ENCODE results near the gene CCL3.
"Not testable (repeated sequence)": the region's sequence is repeated elsewhere in the genome, so short reads cannot be mapped to it uniquely, and the experiment has no call there.

Gene CCL3

DNA sequence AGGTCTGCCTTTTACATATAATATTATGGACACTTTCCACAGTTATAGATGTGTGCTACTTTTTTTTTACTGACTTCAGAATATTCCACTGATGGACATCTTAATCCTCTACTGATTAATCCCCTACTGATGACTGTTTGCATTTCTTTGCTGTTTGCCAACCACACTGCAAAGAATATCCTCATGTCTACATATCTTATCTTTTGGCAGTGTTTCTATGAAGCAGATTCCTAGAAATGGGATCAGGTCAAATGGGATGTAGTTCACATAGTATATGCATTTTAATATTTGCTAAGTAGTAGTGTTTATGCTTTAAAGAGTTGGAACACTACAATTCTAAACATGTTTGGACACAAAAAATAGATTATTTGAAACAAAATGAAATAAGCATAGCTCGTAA is 3.2 kb downstream of the CCL3 start:
- no peak for DNase-seq (ENCODE audit: low read depth, low spot score)

GRCh38 chr17:36085765-36086164 is 4.2 kb downstream of the CCL3 start:
- DNase-seq (ENCODE audit: low read depth, low spot score), result no peak

- DNase-seq (ENCODE audit: low read depth, low spot score), result not testable (repeated sequence)
These were observed 6.3 kb downstream of the CCL3 start for GRCh38 chr17:36083691-36084090.

DNA sequence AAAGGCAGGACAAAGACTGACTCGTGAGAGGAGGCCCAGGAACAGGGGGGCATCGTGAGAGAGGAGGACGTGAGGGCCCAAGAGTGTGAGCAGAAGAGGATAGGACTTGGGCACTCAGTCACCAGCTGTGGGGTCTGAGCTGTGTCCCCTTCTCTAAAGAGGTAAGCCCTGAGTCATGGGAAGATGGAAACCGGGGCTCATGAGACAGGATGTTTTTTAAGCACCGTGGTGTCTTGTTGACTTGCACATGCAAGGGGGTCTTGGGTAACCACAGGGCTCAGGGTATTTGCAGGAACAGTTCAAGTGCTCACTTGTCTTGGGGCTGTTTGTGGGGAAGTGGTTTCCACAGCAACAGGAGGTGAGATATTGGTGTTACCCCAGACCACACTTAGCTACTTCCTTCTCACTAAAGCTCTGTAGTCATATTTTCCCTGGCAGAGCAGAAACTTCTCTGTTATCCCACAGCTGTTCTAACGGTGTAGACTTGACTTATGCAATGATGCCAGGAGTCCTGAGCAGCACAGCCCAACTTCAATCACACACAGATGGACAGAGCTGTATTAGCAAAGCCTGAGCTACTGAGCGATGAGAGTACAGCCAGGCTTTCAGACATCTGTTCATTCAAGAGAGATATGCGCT is 7.3 kb downstream of the CCL3 start:
- DNase-seq (ENCODE audit: low read depth, low spot score), result not testable (repeated sequence)

DNA sequence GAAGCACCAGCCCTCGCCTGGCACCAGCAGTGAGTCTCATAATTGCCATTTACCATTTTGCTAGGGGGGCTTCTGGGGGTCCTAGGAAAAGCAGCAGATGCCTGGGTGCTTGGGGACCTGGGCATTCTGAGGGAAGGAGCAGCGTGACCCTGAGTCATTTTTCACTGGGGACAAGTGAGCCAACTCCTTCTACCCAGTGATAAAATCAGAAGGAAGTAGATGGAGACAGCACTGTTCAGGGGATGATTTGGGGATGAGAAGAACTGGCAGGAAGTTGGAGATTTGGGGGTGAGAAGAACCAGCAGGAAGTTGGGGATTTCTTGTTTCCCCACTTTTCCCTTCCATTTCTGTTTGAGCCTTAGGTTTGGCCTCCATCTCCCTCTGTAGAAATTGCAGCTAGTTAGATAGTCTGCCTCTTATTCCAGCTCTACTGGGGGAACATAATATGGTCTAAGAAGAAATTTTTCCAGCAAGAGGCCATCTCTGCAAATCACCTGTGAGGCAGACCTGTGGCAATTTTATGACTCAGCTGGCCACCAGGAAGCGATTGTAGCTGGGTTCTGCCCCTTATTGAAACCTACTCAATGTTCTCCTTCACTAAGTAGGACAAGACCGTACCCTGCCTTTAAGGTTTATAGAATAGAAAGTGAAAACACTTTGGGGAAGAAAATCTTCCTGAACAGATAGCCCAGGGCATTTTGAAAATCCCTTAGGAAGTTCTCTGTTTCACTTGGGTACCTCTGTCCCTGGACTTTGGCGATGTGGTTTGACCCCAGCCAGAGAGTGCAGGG is 8.1 kb downstream of the CCL3 start:
- not testable (repeated sequence) for DNase-seq (ENCODE audit: low read depth, low spot score)

GRCh38 chr17:36074365-36074764 is 15.6 kb downstream of the CCL3 start:
- no peak for DNase-seq (ENCODE audit: low read depth, low spot score)

DNA sequence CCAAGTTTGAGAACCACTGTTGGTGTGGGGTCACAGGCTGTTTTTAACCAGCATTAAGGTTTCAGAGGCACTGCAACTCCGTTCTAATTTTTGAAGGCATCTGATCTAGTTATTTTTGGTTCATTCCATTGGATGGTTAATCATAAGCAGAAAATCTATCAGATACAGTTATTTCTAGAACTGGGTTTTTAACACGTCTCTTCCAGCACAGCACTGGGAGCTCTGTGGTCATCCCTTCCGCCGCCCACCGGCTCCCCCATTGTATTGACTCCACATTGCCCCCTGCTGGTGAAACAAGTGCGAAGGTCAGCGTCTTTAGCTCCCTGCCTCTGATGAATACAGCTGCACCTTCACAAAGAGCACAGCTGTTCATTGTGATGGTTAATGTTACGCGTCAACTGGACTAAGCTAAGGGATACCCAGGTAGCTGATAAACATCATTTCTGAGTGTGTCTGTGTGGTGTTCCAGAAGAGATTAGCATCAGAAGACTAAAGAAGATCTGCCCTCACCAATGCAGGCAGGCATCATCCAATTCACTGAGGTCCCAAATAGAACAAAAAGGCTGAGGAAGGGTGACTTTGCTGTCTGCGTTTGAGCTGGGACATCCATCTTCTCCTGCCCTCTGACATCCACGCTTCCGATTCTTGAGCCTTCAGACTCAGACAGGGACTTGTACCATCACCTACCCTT is 17.4 kb downstream of the CCL3 start:
- DNase-seq (ENCODE audit: low read depth, low spot score), result no peak

DNA sequence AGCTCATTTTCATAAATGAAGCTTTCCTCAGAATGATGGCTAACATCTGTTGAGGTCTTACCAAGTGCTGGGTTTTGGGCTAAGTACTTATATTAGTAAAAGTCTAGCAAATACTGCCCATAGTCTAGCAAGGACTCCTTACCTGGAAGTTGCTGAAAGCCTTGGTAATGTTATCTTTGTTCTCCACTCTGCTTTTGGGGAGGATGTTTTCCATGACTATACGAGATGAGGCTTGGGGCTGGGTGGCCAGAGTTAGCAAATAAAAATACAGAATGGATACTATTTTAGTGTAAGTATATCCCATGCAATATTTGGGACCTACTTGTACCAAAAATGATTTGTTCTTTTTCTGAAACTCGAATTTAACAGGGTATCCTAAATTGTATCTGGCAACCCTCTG is 18.2 kb downstream of the CCL3 start:
- DNase-seq (ENCODE audit: low read depth, low spot score), result no peak

DNA sequence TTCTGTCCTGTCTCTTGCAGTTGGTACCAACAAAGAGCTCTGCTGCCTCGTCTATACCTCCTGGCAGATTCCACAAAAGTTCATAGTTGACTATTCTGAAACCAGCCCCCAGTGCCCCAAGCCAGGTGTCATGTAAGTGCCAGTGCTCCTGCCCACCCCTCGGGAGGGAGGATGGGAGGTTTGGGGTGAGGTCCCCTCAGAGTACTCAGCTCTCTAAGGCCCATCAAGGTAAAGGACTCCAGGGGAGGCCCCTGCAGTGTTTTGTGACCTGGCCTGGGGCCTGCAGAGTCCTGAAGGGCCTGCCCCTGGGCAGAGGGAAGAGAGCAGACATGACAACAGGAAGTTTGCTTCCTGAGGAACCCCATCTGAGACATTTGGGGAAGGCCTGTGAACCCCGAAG is 19.5 kb downstream of the CCL3 start:
- no peak for DNase-seq (ENCODE audit: low read depth, low spot score)

DNA sequence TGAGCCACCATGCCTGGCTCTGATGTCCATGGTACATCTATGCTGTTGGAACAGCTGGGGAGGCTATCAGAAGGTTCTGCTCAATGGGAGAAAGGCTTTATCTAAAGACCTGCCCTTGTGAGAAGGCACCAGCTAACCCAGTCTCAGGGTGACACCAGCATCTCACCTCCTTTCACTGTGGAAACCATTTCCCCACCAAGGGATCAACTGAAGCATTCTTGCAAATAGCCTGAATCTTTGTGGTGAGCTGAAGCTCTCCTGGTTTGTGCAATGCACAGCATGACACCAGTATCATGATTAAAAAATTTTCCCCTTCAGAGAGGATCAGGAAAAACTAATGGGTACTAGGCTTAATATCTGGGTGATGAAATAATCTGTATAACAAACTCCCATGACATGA is 20.8 kb downstream of the CCL3 start:
- no peak for DNase-seq (ENCODE audit: low read depth, low spot score)

DNA sequence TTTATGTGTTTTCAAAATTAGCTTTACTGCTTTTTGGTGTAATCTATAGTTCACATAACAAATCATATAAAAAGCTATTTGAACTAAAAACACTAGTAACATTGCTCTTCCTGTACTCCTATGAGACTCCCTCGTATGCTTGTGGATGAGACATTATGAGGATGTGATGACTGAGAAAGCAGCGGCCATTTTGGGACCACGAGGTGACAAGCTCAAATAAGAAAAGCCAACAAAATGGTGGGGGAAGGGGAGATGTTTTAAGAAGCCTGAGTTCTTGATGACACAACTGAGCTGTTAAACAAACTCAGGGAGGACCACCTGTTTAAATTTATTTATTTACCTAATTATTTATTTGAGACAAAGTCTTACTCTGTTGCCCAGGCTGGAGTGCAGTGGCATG is 21.4 kb downstream of the CCL3 start:
- no peak for DNase-seq (ENCODE audit: low read depth, low spot score)

DNA sequence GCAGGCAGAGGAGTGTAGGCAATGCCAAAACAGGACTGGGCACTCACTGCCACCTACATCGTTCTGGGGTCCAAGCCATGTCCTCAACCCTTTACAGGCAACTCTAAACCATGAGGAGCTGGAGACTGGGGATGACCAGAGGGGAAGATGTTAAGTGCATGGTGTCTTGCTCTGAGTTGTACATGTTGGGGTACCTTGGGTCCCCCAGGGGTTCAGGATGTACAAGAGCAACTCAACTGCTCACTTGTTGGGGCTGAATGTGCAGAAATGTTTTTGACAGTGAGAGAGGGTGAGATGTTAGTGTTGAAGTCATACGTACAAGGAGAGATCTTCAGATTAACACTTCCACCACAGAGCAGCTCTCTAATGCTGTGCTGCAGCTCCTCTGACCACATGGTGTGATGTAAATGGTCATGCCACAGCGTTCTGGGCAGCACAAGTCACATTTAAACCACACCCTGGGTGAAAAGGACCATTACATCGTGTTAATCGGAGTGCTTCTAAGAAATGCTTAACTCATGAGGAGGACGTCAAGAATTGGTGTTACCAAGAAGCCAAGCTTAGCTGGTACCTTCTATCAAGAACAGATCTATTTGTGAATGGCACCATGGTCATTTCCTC is 23.5 kb downstream of the CCL3 start:
- DNase-seq (ENCODE audit: low read depth, low spot score), result no peak

GRCh38 chr17:36063786-36064541 is 26.0 kb downstream of the CCL3 start, which contains the start of gene CCL18:
Gene CCL18, plus strand, starts transcription at chr17:36064272. Its CDS starts 71 bp downstream, at chr17:36064343.
- no peak for DNase-seq (ENCODE audit: low read depth, low spot score)

DNA sequence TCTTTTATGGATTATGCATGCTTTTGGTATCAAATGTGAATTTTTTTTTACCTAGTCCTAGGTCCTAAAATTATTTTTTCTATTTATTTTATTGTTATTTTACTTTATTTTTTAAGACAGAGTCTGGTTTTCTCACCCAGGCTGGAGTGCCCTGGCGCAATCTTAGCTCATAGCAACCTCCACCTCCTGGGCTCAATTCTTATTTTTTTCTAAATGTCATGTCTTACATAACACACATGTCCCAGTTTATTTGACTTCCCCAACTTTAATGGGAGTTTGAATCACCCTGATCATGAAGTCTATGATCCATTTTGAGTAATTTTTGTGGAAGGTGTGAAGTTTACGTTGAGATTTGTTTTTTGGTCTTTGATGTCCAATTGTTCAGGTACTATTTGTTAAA is 29.1 kb downstream of the CCL3 start:
- no peak for DNase-seq (ENCODE audit: low read depth, low spot score)

GRCh38 chr17:36059406-36059805 is 30.5 kb downstream of the CCL3 start:
- no peak for DNase-seq (ENCODE audit: low read depth, low spot score)

DNA sequence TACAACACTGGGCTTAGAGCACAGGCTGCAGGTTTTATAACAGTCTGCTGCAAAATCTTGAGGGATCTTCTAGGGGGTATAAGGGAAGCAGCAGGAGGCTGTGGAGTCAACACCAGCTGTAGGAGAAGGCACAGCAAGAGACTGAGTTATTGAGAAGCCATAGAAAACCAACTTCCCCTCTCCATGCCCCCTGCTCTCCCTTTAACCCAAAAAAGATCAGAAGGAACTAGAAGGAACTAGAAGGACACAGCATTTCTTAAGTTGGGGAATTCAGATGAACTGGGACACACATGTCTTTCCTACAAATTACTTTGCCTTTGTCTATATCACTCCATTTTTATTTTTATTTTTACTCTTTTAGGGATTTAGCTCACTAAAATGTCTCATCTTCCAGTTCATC is 32.0 kb downstream of the CCL3 start:
- no peak for DNase-seq (ENCODE audit: low read depth, low spot score)

DNA sequence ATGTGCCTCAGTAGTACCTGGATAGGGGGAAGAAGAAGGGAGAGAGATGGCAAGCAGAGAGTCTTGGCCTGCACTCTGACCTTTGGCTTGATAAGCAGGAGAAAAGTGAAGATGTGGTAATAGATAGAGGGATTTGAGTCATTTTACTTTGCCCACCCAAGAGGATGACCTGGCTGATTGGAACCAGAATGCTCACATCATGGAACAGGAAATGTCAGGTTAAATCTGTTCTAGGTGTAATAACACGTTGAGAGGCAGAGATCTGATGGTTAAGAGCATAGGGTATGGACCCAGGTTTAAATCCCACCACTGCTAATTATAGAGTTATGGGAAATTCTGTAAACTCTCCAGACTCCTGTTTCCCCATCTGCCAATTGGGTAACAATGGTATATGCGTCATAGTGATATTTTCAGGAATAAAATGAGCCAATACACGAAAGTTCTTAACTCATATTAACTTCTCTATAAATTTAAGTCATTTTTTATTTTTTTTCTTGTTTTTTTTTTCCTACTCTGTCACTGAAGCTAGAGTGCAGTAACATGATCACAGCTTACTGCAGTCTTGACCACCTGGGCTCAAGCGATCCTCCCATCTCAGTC is 33.9 kb downstream of the CCL3 start:
- no peak for DNase-seq (ENCODE audit: low read depth, low spot score)

- no peak for DNase-seq (ENCODE audit: low read depth, low spot score)
These were observed 34.8 kb downstream of the CCL3 start for GRCh38 chr17:36055171-36055570.

DNA sequence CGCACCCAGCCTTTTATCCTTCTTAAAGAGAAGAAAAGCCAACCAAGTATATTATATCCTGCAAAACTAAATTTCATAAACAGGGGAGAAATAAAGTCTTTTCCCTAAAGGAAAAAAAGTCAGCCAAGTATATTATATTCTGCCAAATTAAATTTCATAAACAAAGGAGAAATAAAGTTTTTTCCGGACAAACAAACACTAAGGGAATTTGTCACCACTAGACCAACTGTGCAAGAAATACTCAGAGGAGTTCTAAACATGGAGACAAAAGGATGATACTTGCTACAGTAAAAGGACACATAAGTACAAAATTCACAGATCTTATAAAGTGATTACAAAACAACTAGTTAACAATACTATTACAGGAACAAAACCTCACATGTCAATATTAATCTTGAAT is 40.3 kb downstream of the CCL3 start:
- no peak for DNase-seq (ENCODE audit: low read depth, low spot score)

GRCh38 chr17:36048066-36048465 is 41.9 kb downstream of the CCL3 start:
- DNase-seq (ENCODE audit: low read depth, low spot score), result no peak

Measured in brain pericyte (primary cell).